Panc1 (cell line): ENCODE measurements around the gene SLC25A17.

ENCODE experiments used
- CTCF ChIP-seq: fragments of 450-650 bp; IDR thresholded peaks from 2 replicates; pipeline ENCODE4 v1.5.1; 2017; ENCODE audit warnings: mild to moderate bottlenecking
- POLR2AphosphoS5 ChIP-seq: IDR thresholded peaks from 2 replicates; pipeline ENCODE4 v1.6.1; 2012; ENCODE audit warnings: mild to moderate bottlenecking, low read depth, low read length, moderate library complexity

DNA sequence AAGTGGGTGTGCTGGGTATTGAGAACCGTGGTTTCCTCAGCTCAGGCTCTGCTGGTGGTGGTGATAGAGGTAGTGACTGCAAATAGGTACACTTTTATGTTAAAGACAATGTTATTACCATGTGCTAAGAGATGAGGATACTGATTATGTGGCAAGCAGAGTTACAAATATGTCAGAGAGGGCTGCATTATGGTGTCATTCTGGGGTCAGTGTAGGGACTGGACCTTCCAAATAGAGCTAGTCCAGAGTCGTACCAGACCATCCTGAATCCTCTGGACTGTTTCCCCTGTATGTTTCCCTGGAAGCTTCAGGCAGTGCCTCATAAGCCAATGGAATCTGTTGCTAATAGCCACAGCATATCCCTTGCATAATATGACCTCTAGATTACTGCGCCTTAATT, 42.9 kb upstream of the SLC25A17 start, which contains the start of gene DNAJB7:
- TF ChIP-seq CTCF (no peak), POLR2AphosphoS5 (no peak)
